ENCODE results near the gene ANOS1. TPM values are rescaled to one million over a fixed set of nuclear protein-coding genes. Genes with fewer than 3 reads are reported as not detected.

The ANOS1 gene
- total and polyA plus RNA-seq, 2 donors (not counting 3 experiments of a cell fraction or from before 2014, with no cell fraction given), result 0.55 to 0.87 TPM

GRCh38 chrX:8635812-8636211 lies 96.1 kb downstream of the ANOS1 start:
- Histone ChIP-seq H3K27ac (ENCODE audit: insufficient read depth, low read depth, low read length) (no peak overlapping the region), H3K9me1 (replicated peaks; ENCODE audit: control insufficient read depth, extremely low read depth, insufficient read depth, low read length) (no peaks in the 10 kb centered on the region), H3K27me3 (ENCODE audit: control insufficient read depth in 2 of 2, insufficient read depth in 2 of 2, low read length in 2 of 2) (no peaks in the 10 kb centered on the region), H3K4me1 (ENCODE audit: control insufficient read depth, extremely low read depth, insufficient read depth, low read length) (no peaks in the 10 kb centered on the region), H4K20me1 (replicated peaks; ENCODE audit: control insufficient read depth, extremely low read depth, insufficient read depth, low read length) (no peaks in the 10 kb centered on the region), H2AFZ (ENCODE audit: low read depth, low read length) (no peak overlapping the region), H3K4me2 (ENCODE audit: insufficient read depth, low read length) (no peak overlapping the region), H3K79me2 (ENCODE audit: control insufficient read depth, insufficient read depth, low read length) (no peaks in the 10 kb centered on the region), H3K36me3 (ENCODE audit: control insufficient read depth in 2 of 2, extremely low read depth in 1 of 2, insufficient read depth in 2 of 2, low read length in 2 of 2) (no peaks in the 10 kb centered on the region), H3K9me3 (replicated peaks; ENCODE audit: control insufficient read depth, insufficient read depth, low read length) (no peaks in the 10 kb centered on the region), H3K9ac (replicated peaks; ENCODE audit: extremely low read depth, insufficient read depth, low read length) (no peak overlapping the region), H3K4me3 (replicated peaks in 1 of 3; ENCODE audit: insufficient read depth in 1 of 3, low read depth in 1 of 3, low read length in 3 of 3) (no peak overlapping the region)
- intact Hi-C loops (cut with micrococcal nuclease) (no loop called here), dilution Hi-C loops (cut with MboI; ENCODE audit: extremely low pct_ligation_motif_present, low sequenced_read_pairs) (no loop called here)
- ChIA-PET CTCF (no interaction called here), POLR2A (no interaction called here)
- TF ChIP-seq EZH2 (IDR thresholded peaks at IDR 0.05; ENCODE audit: borderline replicate concordance, low read depth, low read length, severe bottlenecking) (no peak), MYC (IDR thresholded peaks at IDR 0.05; ENCODE audit: low read depth, low read length) (no peak), CTCF (IDR thresholded peaks at IDR 0.05; ENCODE audit: extremely low read depth in 1 of 2, insufficient read depth in 1 of 2, low read depth in 1 of 2, low read length in 2 of 2) (no peak), POLR2AphosphoS5 (IDR thresholded peaks at IDR 0.05; ENCODE audit: insufficient read depth, low read depth, low read length) (no peak), MAX (IDR thresholded peaks at IDR 0.05; ENCODE audit: insufficient read depth, insufficient read length) (no peak), JUN (IDR thresholded peaks at IDR 0.05; ENCODE audit: borderline replicate concordance, insufficient read depth, insufficient read length, low read depth) (no peak), GATA2 (IDR thresholded peaks at IDR 0.05; ENCODE audit: insufficient read depth, insufficient read length, low read depth, low read length) (no peak), POLR2A (IDR thresholded peaks at IDR 0.05; ENCODE audit: low read depth, low read length) (no peak), FOS (IDR thresholded peaks at IDR 0.05; ENCODE audit: borderline replicate concordance, insufficient read depth, low read length) (no peak)
- DNase-seq (ENCODE audit: low read depth, low spot score) (no peak), FAIRE-seq (no peak)
- no TSS peak for BruUV-seq (replicated peaks)

Data from endothelial cell of umbilical vein (primary cell).